Activated CD4-positive, alpha-beta memory T cell treated with anti-CD3 and anti-CD28 coated beads, Interleukin-2, amount 10 ng/mL, durations not matched to agents 7 days and 5 days (primary cell): ENCODE results near the gene EPHA5. TPM values are rescaled to one million over a fixed set of nuclear protein-coding genes. Genes with fewer than 3 reads are reported as not detected.
"Not testable (repeated sequence)": the region's sequence is repeated elsewhere in the genome, so short reads cannot be mapped to it uniquely, and the experiment has no call there.

ENCODE experiments used
- CTCF ChIA-PET: fragments of 350-600 bp; sonication (Branson Sonifier 250); formaldehyde crosslinking; loops from one replicate; lab custom pipeline; 2021; ENCODE audit warnings: antibody characterized with exemption, inconsistent platforms; lab: Charles Lee
- POLR2A ChIA-PET: fragments of 350-600 bp; sonication (Branson Sonifier 250); formaldehyde crosslinking; loops from one replicate; lab custom pipeline; 2021; ENCODE audit warnings: antibody characterized with exemption; lab: Charles Lee
- DNase-seq: peaks from one replicate; pipeline ENCODE4 v3.0.0-alpha.2; 2020
- H3K27ac Mint-ChIP-seq: one replicate; pipeline ENCODE4 v1.8.0; 2021; ENCODE audit warnings: mild to moderate bottlenecking, mixed read lengths
- H3K27me3 Mint-ChIP-seq: one replicate; pipeline ENCODE4 v1.8.0; 2021; ENCODE audit warnings: mixed read lengths
- H3K36me3 Mint-ChIP-seq: one replicate; pipeline ENCODE4 v1.8.0; 2021; ENCODE audit warnings: low read depth, mixed read lengths
- H3K4me1 Mint-ChIP-seq: one replicate; pipeline ENCODE4 v1.8.0; 2021; ENCODE audit warnings: mixed read lengths
- H3K4me3 Mint-ChIP-seq: one replicate; pipeline ENCODE4 v1.8.0; 2021; ENCODE audit warnings: mild to moderate bottlenecking, mixed read lengths
- H3K9me3 Mint-ChIP-seq: one replicate; pipeline ENCODE4 v1.8.0; 2021; ENCODE audit warnings: mixed read lengths
- total RNA-seq, 2 experiments: library from RNA; stranded (reverse); gene quantifications; one replicate each; pipeline ENCODE4 v1.2.3, GENCODE V29; 2021

The EPHA5 gene
- total RNA-seq, 2 experiments from 2014 or later, result not detected

GRCh38 chr4:65370709-65371108 is 299.6 kb downstream of the EPHA5 start:
- Mint-ChIP-seq H3K27me3 (no peaks in the 10 kb centered on the region), H3K36me3 (no peaks in the 10 kb centered on the region), H3K9me3 (peaks cover 4% of the 10 kb centered on the region), H3K27ac (no peak overlapping the region), H3K4me1 (no peaks in the 10 kb centered on the region), H3K4me3 (no peak overlapping the region)
- ChIA-PET POLR2A (no interaction called here), CTCF (no interaction called here)
- DNase-seq, result no peak

GRCh38 chr4:65367306-65367705 is 303.0 kb downstream of the EPHA5 start:
- DNase-seq, result no peak
- no peak overlapping the region for H3K27ac Mint-ChIP-seq
- ChIA-PET CTCF (no interaction called here), POLR2A (no interaction called here)
- H3K27me3 Mint-ChIP-seq, result no peaks in the 10 kb centered on the region
- H3K9me3 Mint-ChIP-seq, result peaks cover 5% of the 10 kb centered on the region
- no peaks in the 10 kb centered on the region for H3K36me3 Mint-ChIP-seq
- no peaks in the 10 kb centered on the region for H3K4me1 Mint-ChIP-seq
- H3K4me3 Mint-ChIP-seq, result no peak overlapping the region

GRCh38 chr4:65358914-65359313 is 311.4 kb downstream of the EPHA5 start:
- Mint-ChIP-seq H3K4me1 (no peaks in the 10 kb centered on the region), H3K4me3 (no peak overlapping the region), H3K27me3 (no peaks in the 10 kb centered on the region), H3K36me3 (no peaks in the 10 kb centered on the region), H3K9me3 (peaks cover 3% of the 10 kb centered on the region), H3K27ac (no peak overlapping the region)
- ChIA-PET POLR2A (no interaction called here), CTCF (no interaction called here)
- DNase-seq, result no peak

GRCh38 chr4:65353098-65353497 is 317.2 kb downstream of the EPHA5 start:
- Mint-ChIP-seq H3K4me1 (no peaks in the 10 kb centered on the region), H3K4me3 (no peak overlapping the region), H3K36me3 (no peaks in the 10 kb centered on the region), H3K27ac (no peak overlapping the region), H3K9me3 (peaks cover 4% of the 10 kb centered on the region), H3K27me3 (no peaks in the 10 kb centered on the region)
- ChIA-PET CTCF (no interaction called here), POLR2A (no interaction called here)
- DNase-seq, result no peak

GRCh38 chr4:65344278-65344825 is 325.9 kb downstream of the EPHA5 start:
- Mint-ChIP-seq H3K9me3 (peaks cover 6% of the 10 kb centered on the region), H3K36me3 (no peaks in the 10 kb centered on the region), H3K27me3 (no peaks in the 10 kb centered on the region), H3K4me3 (no peak overlapping the region), H3K27ac (no peak overlapping the region), H3K4me1 (no peaks in the 10 kb centered on the region)
- no peak for DNase-seq
- ChIA-PET CTCF (no interaction called here), POLR2A (no interaction called here)

- ChIA-PET POLR2A (no interaction called here), CTCF (no interaction called here)
- Mint-ChIP-seq H3K27ac (no peak overlapping the region), H3K9me3 (peaks cover 6% of the 10 kb centered on the region), H3K4me3 (no peak overlapping the region), H3K27me3 (no peaks in the 10 kb centered on the region), H3K36me3 (no peaks in the 10 kb centered on the region), H3K4me1 (no peaks in the 10 kb centered on the region)
- no peak for DNase-seq
These were observed 326.9 kb downstream of the EPHA5 start for GRCh38 chr4:65343342-65343741.

- no peak overlapping the region for H3K27ac Mint-ChIP-seq
- H3K9me3 Mint-ChIP-seq, result peaks cover 6% of the 10 kb centered on the region
- no peaks in the 10 kb centered on the region for H3K4me1 Mint-ChIP-seq
- H3K36me3 Mint-ChIP-seq, result no peaks in the 10 kb centered on the region
- DNase-seq, result no peak
- CTCF ChIA-PET, result no interaction called here
- H3K4me3 Mint-ChIP-seq, result no peak overlapping the region
- POLR2A ChIA-PET, result no interaction called here
- H3K27me3 Mint-ChIP-seq, result no peaks in the 10 kb centered on the region
These were observed 328.7 kb downstream of the EPHA5 start for GRCh38 chr4:65341557-65341956.

- no peak overlapping the region for H3K27ac Mint-ChIP-seq
- ChIA-PET POLR2A (no interaction called here), CTCF (no interaction called here)
- no peak overlapping the region for H3K4me3 Mint-ChIP-seq
- H3K4me1 Mint-ChIP-seq, result no peaks in the 10 kb centered on the region
- DNase-seq, result no peak
- H3K27me3 Mint-ChIP-seq, result no peaks in the 10 kb centered on the region
- H3K36me3 Mint-ChIP-seq, result no peaks in the 10 kb centered on the region
- H3K9me3 Mint-ChIP-seq, result peaks cover 6% of the 10 kb centered on the region
These were observed 329.7 kb downstream of the EPHA5 start for GRCh38 chr4:65340382-65341109.

- ChIA-PET CTCF (no interaction called here), POLR2A (no interaction called here)
- no peak overlapping the region for H3K27ac Mint-ChIP-seq
- H3K36me3 Mint-ChIP-seq, result no peaks in the 10 kb centered on the region
- no peaks in the 10 kb centered on the region for H3K4me1 Mint-ChIP-seq
- peaks cover 2% of the 10 kb centered on the region for H3K9me3 Mint-ChIP-seq
- no peaks in the 10 kb centered on the region for H3K27me3 Mint-ChIP-seq
- DNase-seq, result no peak
- H3K4me3 Mint-ChIP-seq, result no peak overlapping the region
These were observed 332.9 kb downstream of the EPHA5 start for GRCh38 chr4:65337371-65337770.

- H3K27me3 Mint-ChIP-seq, result no peaks in the 10 kb centered on the region
- no peak for DNase-seq
- no peaks in the 10 kb centered on the region for H3K36me3 Mint-ChIP-seq
- POLR2A ChIA-PET, result no interaction called here
- H3K4me3 Mint-ChIP-seq, result no peak overlapping the region
- H3K9me3 Mint-ChIP-seq, result peaks cover 2% of the 10 kb centered on the region
- H3K4me1 Mint-ChIP-seq, result no peaks in the 10 kb centered on the region
- H3K27ac Mint-ChIP-seq, result no peak overlapping the region
- CTCF ChIA-PET, result no interaction called here
These were observed 333.8 kb downstream of the EPHA5 start for GRCh38 chr4:65336465-65336864.

- H3K9me3 Mint-ChIP-seq, result peaks cover 3% of the 10 kb centered on the region
- H3K4me3 Mint-ChIP-seq, result no peak overlapping the region
- CTCF ChIA-PET, result no interaction called here
These were observed 353.8 kb downstream of the EPHA5 start for GRCh38 chr4:65316534-65316933.

GRCh38 chr4:65311120-65311519 is 359.2 kb downstream of the EPHA5 start:
- no peaks in the 10 kb centered on the region for H3K27me3 Mint-ChIP-seq
- no peaks in the 10 kb centered on the region for H3K36me3 Mint-ChIP-seq
- POLR2A ChIA-PET, result no interaction called here
- CTCF ChIA-PET, result no interaction called here
- H3K4me1 Mint-ChIP-seq, result no peaks in the 10 kb centered on the region
- H3K9me3 Mint-ChIP-seq, result peaks cover 6% of the 10 kb centered on the region
- H3K4me3 Mint-ChIP-seq, result no peak overlapping the region
- no peak for DNase-seq
- no peak overlapping the region for H3K27ac Mint-ChIP-seq

More at GRCh38 chr4:65316534-65316933, 353.8 kb downstream of the EPHA5 start:
- POLR2A ChIA-PET, result no interaction called here
- Mint-ChIP-seq H3K36me3 (no peaks in the 10 kb centered on the region), H3K27ac (no peak overlapping the region), H3K4me1 (no peaks in the 10 kb centered on the region), H3K27me3 (no peaks in the 10 kb centered on the region)
- no peak for DNase-seq

- H3K4me3 Mint-ChIP-seq, result no peak overlapping the region
- H3K4me1 Mint-ChIP-seq, result no peaks in the 10 kb centered on the region
- POLR2A ChIA-PET, result no interaction called here
- no peaks in the 10 kb centered on the region for H3K36me3 Mint-ChIP-seq
- no peak for DNase-seq
- peaks cover 6% of the 10 kb centered on the region for H3K9me3 Mint-ChIP-seq
- no peaks in the 10 kb centered on the region for H3K27me3 Mint-ChIP-seq
- CTCF ChIA-PET, result no interaction called here
- H3K27ac Mint-ChIP-seq, result no peak overlapping the region
These were observed 359.7 kb downstream of the EPHA5 start for GRCh38 chr4:65310586-65310985.

GRCh38 chr4:65308626-65309025 is 361.7 kb downstream of the EPHA5 start:
- CTCF ChIA-PET, DNase-seq, H3K27ac Mint-ChIP-seq, H3K4me3 Mint-ChIP-seq, H3K4me1 Mint-ChIP-seq, H3K9me3 Mint-ChIP-seq, H3K27me3 Mint-ChIP-seq, POLR2A ChIA-PET, H3K36me3 Mint-ChIP-seq: not testable (repeated sequence)
